ENCODE measurements around the gene AP5S1. TPM values are rescaled to one million over a fixed set of nuclear protein-coding genes. Genes with fewer than 3 reads are reported as not detected.

AP5S1 gene
- total RNA-seq, 4 donors from 2014 or later = under 0.01 to 18.6 (median 9.5) TPM

- TF ChIP-seq, protein P1, sequence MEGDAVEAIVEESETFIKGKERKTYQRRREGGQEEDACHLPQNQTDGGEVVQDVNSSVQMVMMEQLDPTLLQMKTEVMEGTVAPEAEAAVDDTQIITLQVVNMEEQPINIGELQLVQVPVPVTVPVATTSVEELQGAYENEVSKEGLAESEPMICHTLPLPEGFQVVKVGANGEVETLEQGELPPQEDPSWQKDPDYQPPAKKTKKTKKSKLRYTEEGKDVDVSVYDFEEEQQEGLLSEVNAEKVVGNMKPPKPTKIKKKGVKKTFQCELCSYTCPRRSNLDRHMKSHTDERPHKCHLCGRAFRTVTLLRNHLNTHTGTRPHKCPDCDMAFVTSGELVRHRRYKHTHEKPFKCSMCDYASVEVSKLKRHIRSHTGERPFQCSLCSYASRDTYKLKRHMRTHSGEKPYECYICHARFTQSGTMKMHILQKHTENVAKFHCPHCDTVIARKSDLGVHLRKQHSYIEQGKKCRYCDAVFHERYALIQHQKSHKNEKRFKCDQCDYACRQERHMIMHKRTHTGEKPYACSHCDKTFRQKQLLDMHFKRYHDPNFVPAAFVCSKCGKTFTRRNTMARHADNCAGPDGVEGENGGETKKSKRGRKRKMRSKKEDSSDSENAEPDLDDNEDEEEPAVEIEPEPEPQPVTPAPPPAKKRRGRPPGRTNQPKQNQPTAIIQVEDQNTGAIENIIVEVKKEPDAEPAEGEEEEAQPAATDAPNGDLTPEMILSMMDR (IDR thresholded peaks at IDR 0.05) = no peak
- TF ChIP-seq POLR2A (IDR thresholded peaks at IDR 0.05) = no peak
- no peak for DNase-seq
- Histone ChIP-seq H3K27ac (no peak overlapping the region), H3K36me3 (no peaks in the 10 kb centered on the region), H3K4me3 (no peak overlapping the region), H3K4me1 (peaks cover 4 to 28% of the 10 kb centered on the region in 2 donors), H3K9me3 (no peaks in the 10 kb centered on the region), H3K27me3 (no peaks in the 10 kb centered on the region)
- intact Hi-C loops (cut with DNase I; ENCODE audit: low total_unique reads) = no loop called here
Measured at GRCh38 chr20:3783068-3783489, 37.3 kb upstream of the AP5S1 start.

DNA sequence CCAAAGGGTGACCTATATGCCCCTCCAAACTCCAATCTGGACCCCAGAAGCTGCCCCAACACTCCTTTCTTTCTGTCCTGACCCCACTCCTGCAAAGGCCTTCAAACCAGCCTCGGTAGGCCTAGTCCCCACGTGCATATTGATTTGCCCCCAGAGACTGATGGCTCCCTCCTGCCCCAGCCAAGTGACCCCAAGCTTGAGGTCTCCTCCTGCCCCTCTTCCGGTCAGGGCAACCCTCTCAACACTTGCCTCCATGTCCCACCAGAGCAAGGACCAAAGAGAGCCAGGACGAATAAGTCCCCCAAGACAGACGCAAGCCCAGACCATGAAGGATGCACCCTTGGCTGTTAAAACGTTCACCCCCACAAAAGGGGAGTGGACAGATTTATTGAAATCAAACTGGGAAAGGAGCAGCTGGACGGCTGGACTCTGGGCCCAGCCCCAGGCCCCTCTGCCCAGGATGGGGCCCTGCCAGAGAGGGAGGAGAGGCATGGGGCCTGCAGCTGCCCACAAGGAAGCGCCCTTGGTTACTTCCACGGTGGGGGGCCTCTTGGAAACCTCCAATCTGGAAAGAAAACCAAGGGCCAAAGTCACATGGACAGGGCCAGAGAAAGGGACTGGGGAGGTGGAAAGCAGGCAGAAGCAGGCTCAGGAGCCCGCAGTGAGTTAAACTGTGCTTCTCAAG is 36.7 kb upstream of the AP5S1 start:
- no peak for DNase-seq
- peaks cover 4 to 23% of the 10 kb centered on the region in 2 donors for H3K4me1 ChIP-seq
- no peak overlapping the region for H3K4me3 ChIP-seq
- no peaks in the 10 kb centered on the region for H3K27me3 ChIP-seq
- H3K27ac ChIP-seq = peak overlapping the region in 1 of 2 donors; percentile 84
- no peaks in the 10 kb centered on the region for H3K36me3 ChIP-seq
- intact Hi-C loops (cut with DNase I; ENCODE audit: low total_unique reads) = no loop called here
- H3K9me3 ChIP-seq = no peaks in the 10 kb centered on the region
- no peak for TF ChIP-seq POLR2A (IDR thresholded peaks at IDR 0.05)
- TF ChIP-seq, protein P1 (IDR thresholded peaks at IDR 0.05) = no peak

DNA sequence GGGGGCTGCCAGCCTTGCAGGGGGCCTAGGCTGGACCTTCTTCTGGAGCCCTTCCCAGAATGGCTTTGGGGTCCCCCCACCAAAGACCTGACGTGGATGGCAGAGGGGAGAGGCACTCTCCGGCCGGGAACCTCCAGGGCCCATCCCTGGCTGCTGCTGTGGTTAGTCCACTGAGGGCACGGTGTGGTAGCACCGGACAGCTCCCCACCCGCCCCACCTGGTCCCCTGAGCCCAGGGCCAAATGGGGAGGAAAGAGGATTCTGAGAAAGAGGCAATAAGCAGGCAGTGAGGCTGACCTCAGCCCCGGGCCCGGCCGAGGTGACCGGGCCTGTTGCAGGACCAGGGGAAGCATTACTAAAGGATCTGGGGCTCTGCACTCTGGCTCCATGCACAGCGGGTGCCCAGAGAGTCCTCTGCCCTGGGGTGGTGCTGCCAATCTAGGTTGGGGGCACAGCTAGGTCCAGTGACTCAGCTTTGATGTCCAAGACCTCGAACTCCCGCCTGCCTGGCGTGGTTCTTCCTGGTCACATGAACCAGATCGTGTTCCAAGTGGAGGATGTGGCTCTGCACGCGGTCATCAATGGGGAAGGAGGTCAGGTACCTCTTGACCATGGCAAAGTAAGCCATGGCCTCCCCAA is 36.0 kb upstream of the AP5S1 start:
- Histone ChIP-seq H3K4me3 (no peak overlapping the region), H3K9me3 (no peaks in the 10 kb centered on the region), H3K27me3 (no peaks in the 10 kb centered on the region), H3K4me1 (peaks cover 4 to 23% of the 10 kb centered on the region in 2 donors), H3K27ac (peak overlapping the region in 1 of 2 donors; percentile 84), H3K36me3 (no peaks in the 10 kb centered on the region)
- no peak for DNase-seq
- intact Hi-C loops (cut with DNase I; ENCODE audit: low total_unique reads) = no loop called here
- TF ChIP-seq, protein P1 (IDR thresholded peaks at IDR 0.05) = no peak
- no peak for TF ChIP-seq POLR2A (IDR thresholded peaks at IDR 0.05)

- DNase-seq = no peak
- Histone ChIP-seq H3K4me1 (peaks cover 4 to 23% of the 10 kb centered on the region in 2 donors), H3K36me3 (no peaks in the 10 kb centered on the region), H3K27ac (peak overlapping the region; percentile 84 to 85), H3K27me3 (no peaks in the 10 kb centered on the region), H3K9me3 (no peaks in the 10 kb centered on the region), H3K4me3 (peak overlapping the region; percentile 24 to 69)
- intact Hi-C loops (cut with DNase I; ENCODE audit: low total_unique reads) = loop anchor here (5.0 kb wide), 1 partner anchor 37 kb away; the partner anchor contains the start of gene AP5S1
- TF ChIP-seq, protein P1 (IDR thresholded peaks at IDR 0.05) = no peak
- no peak for TF ChIP-seq POLR2A (IDR thresholded peaks at IDR 0.05)
Measured at GRCh38 chr20:3784863-3785239, 35.5 kb upstream of the AP5S1 start.

All from uterus (tissue), 4 donors.